Measurements from ENCODE around the gene TBC1D3G.
"Not testable (repeated sequence)": the region's sequence is repeated elsewhere in the genome, so short reads cannot be mapped to it uniquely, and the experiment has no call there.

GRCh38 chr17:36283256-36283655 lies 40.4 kb upstream of the TBC1D3G start:
- TF ChIP-seq CTCF (conservative IDR thresholded peaks at IDR 0.05; ENCODE audit: low read depth, low read length); EZH2 (IDR thresholded peaks at IDR 0.05; ENCODE audit: borderline replicate concordance, low read depth, low read length, poor library complexity, severe bottlenecking): not testable (repeated sequence)

Measured in A673 (cell line).